Measurements from ENCODE around the gene CCL4.
"Not testable (repeated sequence)": the region's sequence is repeated elsewhere in the genome, so short reads cannot be mapped to it uniquely, and the experiment has no call there.

CCL4 gene

GRCh38 chr17:36103401-36103975, at the start of gene CCL4:
TSS of gene CCL4 (plus strand) at chr17:36103827. CDS start at chr17:36103906, 79 bp downstream.
- not testable (repeated sequence) for DNase-seq

GRCh38 chr17:36055171-36055570, 48.5 kb upstream of the CCL4 start:
- DNase-seq: no peak

- no peak for DNase-seq
Measured at GRCh38 chr17:36055921-36056520, 47.6 kb upstream of the CCL4 start.

- no peak for DNase-seq
Measured at GRCh38 chr17:36057911-36058310, 45.7 kb upstream of the CCL4 start.

- DNase-seq: no peak
Measured at GRCh38 chr17:36059406-36059805, 44.2 kb upstream of the CCL4 start.

- DNase-seq: no peak
Measured at GRCh38 chr17:36060816-36061215, 42.8 kb upstream of the CCL4 start.

- no peak for DNase-seq
Measured at GRCh38 chr17:36063786-36064541, 39.7 kb upstream of the CCL4 start, which contains the start of gene CCL18. TSS of gene CCL18 (plus strand) at chr17:36064272. CDS start at chr17:36064343, 71 bp downstream.

- no peak for DNase-seq
Measured at GRCh38 chr17:36066365-36066985, 37.2 kb upstream of the CCL4 start.

GRCh38 chr17:36068524-36068923, 35.1 kb upstream of the CCL4 start:
- DNase-seq: no peak

GRCh38 chr17:36069136-36069535, 34.5 kb upstream of the CCL4 start:
- no peak for DNase-seq

GRCh38 chr17:36070427-36070826, 33.2 kb upstream of the CCL4 start:
- DNase-seq: no peak

- DNase-seq: no peak
Measured at GRCh38 chr17:36071751-36072150, 31.9 kb upstream of the CCL4 start.

GRCh38 chr17:36072431-36073121, 31.1 kb upstream of the CCL4 start:
- DNase-seq: no peak

GRCh38 chr17:36074365-36074764, 29.3 kb upstream of the CCL4 start:
- no peak for DNase-seq

GRCh38 chr17:36081681-36082471, 21.8 kb upstream of the CCL4 start:
- not testable (repeated sequence) for DNase-seq

GRCh38 chr17:36082482-36083120, 21.0 kb upstream of the CCL4 start:
- not testable (repeated sequence) for DNase-seq

GRCh38 chr17:36083691-36084090, 19.9 kb upstream of the CCL4 start:
- DNase-seq: not testable (repeated sequence)

- DNase-seq: no peak
Measured at GRCh38 chr17:36085765-36086164, 17.9 kb upstream of the CCL4 start.

- no peak for DNase-seq
Measured at GRCh38 chr17:36086791-36087190, 16.8 kb upstream of the CCL4 start.

GRCh38 chr17:36087471-36087870, 16.2 kb upstream of the CCL4 start:
- DNase-seq: not testable (repeated sequence)

- DNase-seq: not testable (repeated sequence)
Measured at GRCh38 chr17:36087897-36088572, 15.6 kb upstream of the CCL4 start.

Measured in activated CD4-positive, alpha-beta T cell treated with anti-CD3 and anti-CD28 coated beads for 1 hour (primary cell).